Measurements from ENCODE around the gene SYT11.

DNA sequence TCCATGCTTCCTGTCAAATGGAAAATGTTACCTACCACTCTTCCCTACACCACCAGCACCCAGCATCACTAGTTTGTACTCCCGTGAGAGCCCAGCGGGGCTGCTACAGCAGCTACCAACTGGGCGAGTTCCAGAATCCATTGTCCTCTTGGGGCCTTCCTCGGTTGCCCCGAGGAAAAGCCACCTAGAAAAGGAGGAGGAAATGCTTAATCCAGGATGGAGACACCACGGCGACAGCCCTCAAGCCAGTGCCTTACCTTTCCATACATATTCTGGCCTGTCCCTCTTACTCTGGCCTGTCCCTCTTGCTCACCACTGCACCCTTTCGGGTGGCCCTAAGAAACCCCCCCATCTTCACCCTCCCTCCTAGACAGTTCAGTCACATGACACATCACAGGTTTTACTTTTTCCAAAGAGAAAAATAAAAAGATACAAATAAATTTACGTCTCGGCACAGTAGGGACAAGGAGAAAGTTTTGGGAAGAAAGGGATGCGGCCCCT lies 51.3 kb downstream of the SYT11 start:
- TF ChIP-seq POLR2AphosphoS5 (IDR thresholded peaks at IDR 0.05) (no peak), CTCF (IDR thresholded peaks at IDR 0.05) (no peak), EP300 (IDR thresholded peaks at IDR 0.05) (no peak), POLR2A (IDR thresholded peaks at IDR 0.05) (no peak)
